Neural cell (in vitro differentiated cells): ENCODE data around the gene SEL1L3.

Source experiments
- EP300 ChIP-seq: fragments of 450-650 bp; conservative IDR thresholded peaks from 2 replicates; pipeline ENCODE4 v1.6.1; 2014; ENCODE audit warnings: antibody characterized with exemption, mild to moderate bottlenecking, moderate library complexity; ENCODE audit not compliant: poor library complexity, severe bottlenecking
- MXI1 ChIP-seq: fragments of 450-650 bp; conservative IDR thresholded peaks from 2 replicates; pipeline ENCODE4 v1.6.1; 2014; ENCODE audit warnings: antibody characterized with exemption, mild to moderate bottlenecking; ENCODE audit not compliant: poor library complexity, severe bottlenecking
- RAD21 ChIP-seq: fragments of 450-650 bp; conservative IDR thresholded peaks from 2 replicates; pipeline ENCODE4 v1.6.1; 2014; ENCODE audit warnings: antibody characterized with exemption, mild to moderate bottlenecking, moderate library complexity
- TAF1 ChIP-seq: IDR thresholded peaks from 2 replicates; pipeline ENCODE4 v1.6.1; 2012; ENCODE audit warnings: low read depth
- TF ChIP-seq, protein P1 (sequence below): fragments of 450-650 bp; IDR thresholded peaks from 2 replicates; pipeline ENCODE4 v1.5.1; 2014; ENCODE audit warnings: antibody characterized with exemption, mild to moderate bottlenecking, moderate library complexity; ENCODE audit not compliant: poor library complexity, severe bottlenecking
- TF ChIP-seq, protein P2 (sequence below): IDR thresholded peaks from 2 replicates; pipeline ENCODE4 v1.6.1; 2012; ENCODE audit warnings: borderline replicate concordance

GRCh38 chr4:25759101-25759500 is 103.7 kb downstream of the SEL1L3 start:
- TF ChIP-seq, protein P1, sequence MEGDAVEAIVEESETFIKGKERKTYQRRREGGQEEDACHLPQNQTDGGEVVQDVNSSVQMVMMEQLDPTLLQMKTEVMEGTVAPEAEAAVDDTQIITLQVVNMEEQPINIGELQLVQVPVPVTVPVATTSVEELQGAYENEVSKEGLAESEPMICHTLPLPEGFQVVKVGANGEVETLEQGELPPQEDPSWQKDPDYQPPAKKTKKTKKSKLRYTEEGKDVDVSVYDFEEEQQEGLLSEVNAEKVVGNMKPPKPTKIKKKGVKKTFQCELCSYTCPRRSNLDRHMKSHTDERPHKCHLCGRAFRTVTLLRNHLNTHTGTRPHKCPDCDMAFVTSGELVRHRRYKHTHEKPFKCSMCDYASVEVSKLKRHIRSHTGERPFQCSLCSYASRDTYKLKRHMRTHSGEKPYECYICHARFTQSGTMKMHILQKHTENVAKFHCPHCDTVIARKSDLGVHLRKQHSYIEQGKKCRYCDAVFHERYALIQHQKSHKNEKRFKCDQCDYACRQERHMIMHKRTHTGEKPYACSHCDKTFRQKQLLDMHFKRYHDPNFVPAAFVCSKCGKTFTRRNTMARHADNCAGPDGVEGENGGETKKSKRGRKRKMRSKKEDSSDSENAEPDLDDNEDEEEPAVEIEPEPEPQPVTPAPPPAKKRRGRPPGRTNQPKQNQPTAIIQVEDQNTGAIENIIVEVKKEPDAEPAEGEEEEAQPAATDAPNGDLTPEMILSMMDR: no peak
- TF ChIP-seq EP300 (no peak), MXI1 (no peak), TAF1 (no peak), RAD21 (no peak)
- TF ChIP-seq, protein P2, sequence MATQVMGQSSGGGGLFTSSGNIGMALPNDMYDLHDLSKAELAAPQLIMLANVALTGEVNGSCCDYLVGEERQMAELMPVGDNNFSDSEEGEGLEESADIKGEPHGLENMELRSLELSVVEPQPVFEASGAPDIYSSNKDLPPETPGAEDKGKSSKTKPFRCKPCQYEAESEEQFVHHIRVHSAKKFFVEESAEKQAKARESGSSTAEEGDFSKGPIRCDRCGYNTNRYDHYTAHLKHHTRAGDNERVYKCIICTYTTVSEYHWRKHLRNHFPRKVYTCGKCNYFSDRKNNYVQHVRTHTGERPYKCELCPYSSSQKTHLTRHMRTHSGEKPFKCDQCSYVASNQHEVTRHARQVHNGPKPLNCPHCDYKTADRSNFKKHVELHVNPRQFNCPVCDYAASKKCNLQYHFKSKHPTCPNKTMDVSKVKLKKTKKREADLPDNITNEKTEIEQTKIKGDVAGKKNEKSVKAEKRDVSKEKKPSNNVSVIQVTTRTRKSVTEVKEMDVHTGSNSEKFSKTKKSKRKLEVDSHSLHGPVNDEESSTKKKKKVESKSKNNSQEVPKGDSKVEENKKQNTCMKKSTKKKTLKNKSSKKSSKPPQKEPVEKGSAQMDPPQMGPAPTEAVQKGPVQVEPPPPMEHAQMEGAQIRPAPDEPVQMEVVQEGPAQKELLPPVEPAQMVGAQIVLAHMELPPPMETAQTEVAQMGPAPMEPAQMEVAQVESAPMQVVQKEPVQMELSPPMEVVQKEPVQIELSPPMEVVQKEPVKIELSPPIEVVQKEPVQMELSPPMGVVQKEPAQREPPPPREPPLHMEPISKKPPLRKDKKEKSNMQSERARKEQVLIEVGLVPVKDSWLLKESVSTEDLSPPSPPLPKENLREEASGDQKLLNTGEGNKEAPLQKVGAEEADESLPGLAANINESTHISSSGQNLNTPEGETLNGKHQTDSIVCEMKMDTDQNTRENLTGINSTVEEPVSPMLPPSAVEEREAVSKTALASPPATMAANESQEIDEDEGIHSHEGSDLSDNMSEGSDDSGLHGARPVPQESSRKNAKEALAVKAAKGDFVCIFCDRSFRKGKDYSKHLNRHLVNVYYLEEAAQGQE: no peak
